Lower leg skin (tissue), 3 donors: ENCODE measurements around the gene COL4A2.
"Not testable (repeated sequence)": the region's sequence is repeated elsewhere in the genome, so short reads cannot be mapped to it uniquely, and the experiment has no call there.

ENCODE experiments used
- POLR2A ChIP-seq, 2 donors: fragments of 450-650 bp; IDR thresholded peaks; one replicate each; pipeline ENCODE4 v1.6.1; 2016 to 2017; ENCODE audit warnings: antibody characterized with exemption in 2 of 2, mild to moderate bottlenecking in 1 of 2, moderate library complexity in 1 of 2
- TF ChIP-seq, protein P1 (sequence below), 3 donors: fragments of 450-650 bp; IDR thresholded peaks; one replicate each; pipeline ENCODE4 v1.5.1; 2016; ENCODE audit warnings: antibody characterized with exemption in 3 of 3, mild to moderate bottlenecking in 3 of 3, moderate library complexity in 2 of 3

DNA sequence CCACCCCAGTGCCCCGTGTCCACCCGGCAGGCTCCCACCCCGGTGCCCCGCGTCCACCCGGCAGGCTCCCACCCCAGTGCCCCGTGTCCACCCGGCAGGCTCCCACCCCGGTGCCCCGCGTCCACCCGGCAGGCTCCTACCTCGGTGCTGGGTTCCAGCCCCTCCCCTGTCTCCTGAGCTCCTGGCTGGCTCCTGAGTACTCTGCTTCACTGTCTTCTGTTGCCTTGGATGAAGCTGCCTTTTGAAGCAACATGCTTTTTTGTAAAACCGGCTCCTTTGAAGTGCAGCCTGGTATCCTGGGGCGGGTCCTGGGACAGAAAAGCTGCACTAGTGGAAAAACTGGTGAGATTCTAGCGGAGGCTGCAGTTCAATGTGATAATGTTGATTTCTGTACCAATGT lies 6.6 kb downstream of the COL4A2 start:
- TF ChIP-seq, protein P1, sequence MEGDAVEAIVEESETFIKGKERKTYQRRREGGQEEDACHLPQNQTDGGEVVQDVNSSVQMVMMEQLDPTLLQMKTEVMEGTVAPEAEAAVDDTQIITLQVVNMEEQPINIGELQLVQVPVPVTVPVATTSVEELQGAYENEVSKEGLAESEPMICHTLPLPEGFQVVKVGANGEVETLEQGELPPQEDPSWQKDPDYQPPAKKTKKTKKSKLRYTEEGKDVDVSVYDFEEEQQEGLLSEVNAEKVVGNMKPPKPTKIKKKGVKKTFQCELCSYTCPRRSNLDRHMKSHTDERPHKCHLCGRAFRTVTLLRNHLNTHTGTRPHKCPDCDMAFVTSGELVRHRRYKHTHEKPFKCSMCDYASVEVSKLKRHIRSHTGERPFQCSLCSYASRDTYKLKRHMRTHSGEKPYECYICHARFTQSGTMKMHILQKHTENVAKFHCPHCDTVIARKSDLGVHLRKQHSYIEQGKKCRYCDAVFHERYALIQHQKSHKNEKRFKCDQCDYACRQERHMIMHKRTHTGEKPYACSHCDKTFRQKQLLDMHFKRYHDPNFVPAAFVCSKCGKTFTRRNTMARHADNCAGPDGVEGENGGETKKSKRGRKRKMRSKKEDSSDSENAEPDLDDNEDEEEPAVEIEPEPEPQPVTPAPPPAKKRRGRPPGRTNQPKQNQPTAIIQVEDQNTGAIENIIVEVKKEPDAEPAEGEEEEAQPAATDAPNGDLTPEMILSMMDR (IDR thresholded peaks at IDR 0.05): not testable (repeated sequence)
- TF ChIP-seq POLR2A (IDR thresholded peaks at IDR 0.05): not testable (repeated sequence)
